Thyroid gland (tissue), 4 donors: ENCODE measurements around the gene OBI1. TPM values are rescaled to one million over a fixed set of nuclear protein-coding genes. Genes with fewer than 3 reads are reported as not detected.

Experiments used
- DNase-seq, 2 donors: peaks; one replicate each; pipeline ENCODE4 v3.0.0-alpha.2; 2019
- H3K27ac ChIP-seq, 3 donors: fragments of 200-600 bp; sonication (generic); 1 replicate in 2 of 3; 2 replicates in 1 of 3; pipeline ENCODE4 v1.5.1; 2016 to 2019; ENCODE audit warnings: mild to moderate bottlenecking in 1 of 3, moderate library complexity in 1 of 3
- H3K27me3 ChIP-seq: fragments of 200-600 bp; sonication (generic); one replicate; pipeline ENCODE4 v1.5.1; 2019
- H3K36me3 ChIP-seq, 2 donors: fragments of 200-600 bp; sonication (generic); one replicate each; pipeline ENCODE4 v1.5.1; 2016 to 2019
- H3K4me1 ChIP-seq, 2 donors: fragments of 200-600 bp; sonication (generic); one replicate each; pipeline ENCODE4 v1.5.1; 2017 to 2019
- H3K4me3 ChIP-seq, 3 donors: fragments of 200-600 bp; sonication (generic); replicated peaks in 1 of 3; 1 replicate in 2 of 3; 2 replicates in 1 of 3; pipeline ENCODE4 v1.5.1; 2016; ENCODE audit warnings: mild to moderate bottlenecking in 1 of 3
- H3K9me3 ChIP-seq: fragments of 200-600 bp; sonication (generic); one replicate; pipeline ENCODE4 v1.5.1; 2017
- CTCF ChIP-seq, 6 experiments: fragments of 200-600 bp in 3 of 6; fragments of 450-650 bp in 3 of 6; sonication (generic) in 3 of 6; IDR thresholded peaks; one replicate each; pipeline ENCODE4 v1.5.1; 2016 to 2019; ENCODE audit warnings: antibody characterized with exemption in 6 of 6, mild to moderate bottlenecking in 2 of 6, inconsistent platforms in 1 of 6, moderate library complexity in 1 of 6
- POLR2A ChIP-seq, 2 donors: fragments of 450-650 bp; IDR thresholded peaks; one replicate each; pipeline ENCODE4 v1.6.1; 2017; ENCODE audit warnings: antibody characterized with exemption in 2 of 2, mild to moderate bottlenecking in 2 of 2, moderate library complexity in 1 of 2
- WGBS, 2 donors: methylation state at CpG; one replicate each; pipeline ENCODE4 v1.1.5; 2017; 5-methylcytosine and 5-hydroxymethylcytosine counted together
- intact Hi-C: fragments of 100-400 bp; cut with DNase I; formaldehyde crosslinking; loops from one replicate; pipeline ENCODE4 v1.15.1; 2023
- total RNA-seq, 4 donors: library from RNA; depleted of rRNA; stranded (reverse); fragments of >200 nt; gene quantifications; one replicate each; pipeline ENCODE4 v1.2.3, GENCODE V29; 2016

Gene OBI1
- total RNA-seq, 4 donors from 2014 or later = 10.1 to 17.3 (median 13.5) TPM

GRCh38 chr13:78608688-78609463, 50.1 kb downstream of the OBI1 start:
- 1 to 3% methylated on average over 43 of the region's 54 CpGs for WGBS, 2 donors
- no peak overlapping the region for H3K27ac ChIP-seq
- no peaks in the 10 kb centered on the region for H3K36me3 ChIP-seq
- H3K27me3 ChIP-seq = peaks cover 57% of the 10 kb centered on the region
- H3K9me3 ChIP-seq = no peaks in the 10 kb centered on the region
- peaks cover 18% of the 10 kb centered on the region in 2 donors for H3K4me1 ChIP-seq
- intact Hi-C loops = loop anchor here (10.0 kb wide), 1 partner anchor 46 kb away; the partner anchor contains the start of gene OBI1
- DNase-seq = no peak
- TF ChIP-seq CTCF (IDR thresholded peaks at IDR 0.05) (no peak), POLR2A (IDR thresholded peaks at IDR 0.05) (no peak)
- H3K4me3 ChIP-seq = peak overlapping the region in 2 of 3 donors; percentile 38 to 47

GRCh38 chr13:78608252-78608687, 50.7 kb downstream of the OBI1 start:
- Histone ChIP-seq H3K27me3 (peaks cover 57% of the 10 kb centered on the region), H3K36me3 (no peaks in the 10 kb centered on the region), H3K27ac (no peak overlapping the region), H3K9me3 (no peaks in the 10 kb centered on the region), H3K4me1 (peaks cover 18 to 24% of the 10 kb centered on the region in 2 donors), H3K4me3 (peak overlapping the region in 1 of 3 donors; percentile 38)
- WGBS, 2 donors = 15 to 24% methylated on average over 7 of the region's 15 CpGs
- DNase-seq = no peak
- intact Hi-C loops = loop anchor here (10.0 kb wide), 1 partner anchor 47 kb away; the partner anchor contains the start of gene OBI1
- no peak for TF ChIP-seq POLR2A (IDR thresholded peaks at IDR 0.05)
- no peak for TF ChIP-seq CTCF (IDR thresholded peaks at IDR 0.05)

- H3K9me3 ChIP-seq = no peaks in the 10 kb centered on the region
- intact Hi-C loops = loop anchor here (10.0 kb wide), 1 partner anchor 47 kb away; the partner anchor contains the start of gene OBI1
- peaks cover 62% of the 10 kb centered on the region for H3K27me3 ChIP-seq
- no peaks in the 10 kb centered on the region for H3K36me3 ChIP-seq
- H3K4me1 ChIP-seq = peaks cover 21 to 30% of the 10 kb centered on the region in 2 donors
- WGBS, 2 donors = 16 to 19% methylated on average over 30 to 31 of the region's 42 CpGs
- no peak for DNase-seq
- H3K27ac ChIP-seq = no peak overlapping the region
- no peak for TF ChIP-seq POLR2A (IDR thresholded peaks at IDR 0.05)
- no peak for TF ChIP-seq CTCF (IDR thresholded peaks at IDR 0.05)
- H3K4me3 ChIP-seq = no peak overlapping the region
Observed at GRCh38 chr13:78607409-78608251, 51.3 kb downstream of the OBI1 start.

GRCh38 chr13:78606471-78607408, 52.2 kb downstream of the OBI1 start:
- peaks cover 21 to 34% of the 10 kb centered on the region in 2 donors for H3K4me1 ChIP-seq

More at GRCh38 chr13:78606471-78607408, 52.2 kb downstream of the OBI1 start:
- Histone ChIP-seq H3K4me3 (no peak overlapping the region), H3K9me3 (no peaks in the 10 kb centered on the region), H3K27ac (no peak overlapping the region), H3K27me3 (peaks cover 64% of the 10 kb centered on the region), H3K36me3 (no peaks in the 10 kb centered on the region)
- TF ChIP-seq POLR2A (IDR thresholded peaks at IDR 0.05) (no peak), CTCF (IDR thresholded peaks at IDR 0.05) (no peak)
- intact Hi-C loops = loop anchor here (10.0 kb wide), 1 partner anchor 48 kb away; the partner anchor contains the start of gene OBI1
- DNase-seq = no peak
- 11 to 12% methylated on average over 20 to 27 of the region's 30 CpGs for WGBS, 2 donors
